Transverse colon (tissue), 4 donors: Measurements from ENCODE around the gene MAPK12. TPM values are rescaled to one million over a fixed set of nuclear protein-coding genes. Genes with fewer than 3 reads are reported as not detected.

Experiments used
- DNase-seq: peaks from one replicate; pipeline ENCODE4 v3.0.0-alpha.2; 2019
- H3K27ac ChIP-seq, 4 donors: fragments of 200-600 bp; sonication (generic); 2 replicates each; pipeline ENCODE4 v1.5.1; 2016 to 2018; ENCODE audit warnings: inconsistent platforms in 4 of 4
- H3K27me3 ChIP-seq: fragments of 200-600 bp; sonication (generic); 2 replicates; pipeline ENCODE4 v1.5.1; 2017; ENCODE audit warnings: inconsistent platforms
- H3K36me3 ChIP-seq, 4 donors: fragments of 200-600 bp; sonication (generic); 2 replicates each; pipeline ENCODE4 v1.5.1; 2017 to 2019; ENCODE audit warnings: inconsistent platforms in 4 of 4
- H3K4me1 ChIP-seq, 4 donors: fragments of 200-600 bp; sonication (generic); 2 replicates each; pipeline ENCODE4 v1.5.1; 2017 to 2020; ENCODE audit warnings: inconsistent platforms in 4 of 4
- H3K4me3 ChIP-seq, 4 donors: fragments of 200-600 bp; sonication (generic); 1 replicate in 1 of 4; 2 replicates in 3 of 4; pipeline versions ENCODE4 v1.5.1 to v1.6.1; 2017 to 2019; ENCODE audit warnings: inconsistent platforms in 4 of 4
- H3K9me3 ChIP-seq, 2 donors: fragments of 200-600 bp; sonication (generic); 2 replicates each; pipeline ENCODE4 v1.5.1; 2017 to 2019; ENCODE audit warnings: inconsistent platforms in 2 of 2
- EP300 ChIP-seq: sonication (generic); formaldehyde crosslinking; IDR thresholded peaks from one replicate; pipeline ENCODE4 v1.6.1; 2017; ENCODE audit warnings: antibody characterized with exemption, low read depth
- POLR2A ChIP-seq: fragments of 450-650 bp; IDR thresholded peaks from one replicate; pipeline ENCODE4 v1.6.1; 2016; ENCODE audit warnings: antibody characterized with exemption, mild to moderate bottlenecking, moderate library complexity
- POLR2AphosphoS5 ChIP-seq, 3 donors: sonication (generic); formaldehyde crosslinking; IDR thresholded peaks; one replicate each; pipeline ENCODE4 v1.6.1; 2016; ENCODE audit warnings: antibody characterized with exemption in 3 of 3
- WGBS, 2 donors: methylation state at CpG; one replicate each; pipeline ENCODE4 v1.1.5; 2018; ENCODE audit warnings: low coverage in 1 of 2; 5-methylcytosine and 5-hydroxymethylcytosine counted together
- in situ Hi-C, 4 donors: fragments of 200-750 bp; cut with MboI; loops; one replicate each; pipeline versions ENCODE4 v1.15.0 to v1.15.1; 2017; ENCODE audit warnings: low sequenced_read_pairs in 3 of 4, low pct_ligation_motif_present in 1 of 4, low pct_unique_long_range_greater_than_20kb in 1 of 4
- intact Hi-C: fragments of 100-400 bp; cut with DNase I; formaldehyde crosslinking; loops from one replicate; pipeline ENCODE4 v1.15.1; 2023; ENCODE audit warnings: low total_unique reads
- total RNA-seq, 4 donors: library from RNA; depleted of rRNA; stranded (reverse); fragments of >200 nt; gene quantifications; one replicate each; pipeline ENCODE4 v1.1.0, GENCODE V29; 2016
- TF ChIP-seq, protein P1 (sequence below), 5 experiments: fragments of 200-600 bp in 3 of 5; fragments of 450-650 bp in 2 of 5; sonication (generic) in 3 of 5; IDR thresholded peaks; 1 replicate in 2 of 5; 2 replicates in 3 of 5; pipeline ENCODE4 v1.5.1; 2016 to 2017; ENCODE audit warnings: antibody characterized with exemption in 5 of 5, inconsistent platforms in 3 of 5, mild to moderate bottlenecking in 2 of 5, moderate library complexity in 1 of 5

MAPK12 gene
- total RNA-seq, 4 donors from 2014 or later = 1.1 to 9.4 (median 3.3) TPM

GRCh38 chr22:50242406-50242949 lies 19.0 kb downstream of the MAPK12 start:
- H3K36me3 ChIP-seq = no peaks in the 10 kb centered on the region
- no peak overlapping the region for H3K27ac ChIP-seq
- H3K4me1 ChIP-seq = peaks cover 31 to 50% (median 43%) of the 10 kb centered on the region in 4 donors
- H3K9me3 ChIP-seq = no peaks in the 10 kb centered on the region
- no peak for DNase-seq
- WGBS, 2 donors = 56 to 57% methylated on average over 13 to 14 of the region's 14 CpGs
- no peaks in the 10 kb centered on the region for H3K27me3 ChIP-seq
- intact Hi-C loops (no loop called here), in situ Hi-C loops (no loop called here)
- TF ChIP-seq EP300 = no peak
- TF ChIP-seq, protein P1, sequence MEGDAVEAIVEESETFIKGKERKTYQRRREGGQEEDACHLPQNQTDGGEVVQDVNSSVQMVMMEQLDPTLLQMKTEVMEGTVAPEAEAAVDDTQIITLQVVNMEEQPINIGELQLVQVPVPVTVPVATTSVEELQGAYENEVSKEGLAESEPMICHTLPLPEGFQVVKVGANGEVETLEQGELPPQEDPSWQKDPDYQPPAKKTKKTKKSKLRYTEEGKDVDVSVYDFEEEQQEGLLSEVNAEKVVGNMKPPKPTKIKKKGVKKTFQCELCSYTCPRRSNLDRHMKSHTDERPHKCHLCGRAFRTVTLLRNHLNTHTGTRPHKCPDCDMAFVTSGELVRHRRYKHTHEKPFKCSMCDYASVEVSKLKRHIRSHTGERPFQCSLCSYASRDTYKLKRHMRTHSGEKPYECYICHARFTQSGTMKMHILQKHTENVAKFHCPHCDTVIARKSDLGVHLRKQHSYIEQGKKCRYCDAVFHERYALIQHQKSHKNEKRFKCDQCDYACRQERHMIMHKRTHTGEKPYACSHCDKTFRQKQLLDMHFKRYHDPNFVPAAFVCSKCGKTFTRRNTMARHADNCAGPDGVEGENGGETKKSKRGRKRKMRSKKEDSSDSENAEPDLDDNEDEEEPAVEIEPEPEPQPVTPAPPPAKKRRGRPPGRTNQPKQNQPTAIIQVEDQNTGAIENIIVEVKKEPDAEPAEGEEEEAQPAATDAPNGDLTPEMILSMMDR (IDR thresholded peaks at IDR 0.05) = no peak
- no peak for TF ChIP-seq POLR2A
- peak overlapping the region in 3 of 4 donors; percentile 66 to 92 (median 86) for H3K4me3 ChIP-seq

GRCh38 chr22:50238755-50239154 lies 22.7 kb downstream of the MAPK12 start:
- no peak overlapping the region for H3K4me3 ChIP-seq
- TF ChIP-seq EP300 = no peak
- TF ChIP-seq, protein P1 (IDR thresholded peaks at IDR 0.05) = no peak
- TF ChIP-seq POLR2A = no peak
- no peaks in the 10 kb centered on the region for H3K27me3 ChIP-seq
- H3K9me3 ChIP-seq = no peaks in the 10 kb centered on the region
- peaks cover 22 to 34% (median 29%) of the 10 kb centered on the region in 4 donors for H3K4me1 ChIP-seq
- no peak overlapping the region for H3K27ac ChIP-seq
- no peaks in the 10 kb centered on the region for H3K36me3 ChIP-seq
- 91 to 92% methylated on average over 2 to 9 of the region's 9 CpGs for WGBS, 2 donors
- DNase-seq = no peak
- in situ Hi-C loops (no loop called here), intact Hi-C loops (no loop called here)

DNA sequence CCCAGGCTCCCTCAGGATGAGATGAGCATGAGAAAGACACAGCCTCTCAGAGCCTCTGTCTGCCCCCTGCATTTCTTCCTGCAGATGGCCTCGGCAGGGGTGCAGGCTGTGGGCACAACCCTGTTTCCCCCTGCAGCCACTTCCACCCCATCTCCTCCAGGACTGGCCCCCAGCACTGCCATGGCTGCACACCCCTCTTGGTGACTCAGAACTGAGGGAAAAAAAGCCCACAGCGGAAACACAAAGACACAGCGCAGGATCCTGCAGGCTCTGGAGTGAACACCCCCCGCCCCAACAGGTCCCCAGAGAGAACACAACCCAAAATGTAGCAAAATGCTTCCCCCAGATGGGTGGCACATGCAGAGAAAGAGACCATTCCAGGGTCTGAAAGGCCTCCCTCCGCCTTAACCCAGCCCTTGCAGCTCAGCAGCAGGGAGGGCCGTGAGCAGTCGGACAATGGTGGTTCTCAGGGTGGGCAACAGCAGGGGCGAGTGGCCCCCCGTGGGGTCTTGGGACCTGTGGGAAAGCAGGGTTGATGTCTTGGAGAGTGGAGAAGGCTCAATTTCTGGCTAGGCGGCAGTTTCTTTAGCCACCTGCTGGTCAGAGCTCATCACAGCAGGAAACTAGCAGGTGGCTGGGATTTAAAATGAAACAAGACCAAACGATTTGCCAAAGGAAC lies 24.6 kb downstream of the MAPK12 start:
- no peak overlapping the region for H3K4me3 ChIP-seq
- no peak overlapping the region for H3K27ac ChIP-seq
- H3K36me3 ChIP-seq = no peaks in the 10 kb centered on the region
- intact Hi-C loops (no loop called here), in situ Hi-C loops (no loop called here)
- H3K4me1 ChIP-seq = peaks cover 8 to 15% (median 10%) of the 10 kb centered on the region in 4 donors
- DNase-seq = no peak
- TF ChIP-seq, protein P1 (IDR thresholded peaks at IDR 0.05) = peak in 4 of 5 experiments; percentile 32 to 51 (median 35)
- TF ChIP-seq POLR2A = no peak
- no peaks in the 10 kb centered on the region for H3K9me3 ChIP-seq
- H3K27me3 ChIP-seq = no peaks in the 10 kb centered on the region
- 71 to 92% methylated on average over 2 to 10 of the region's 11 CpGs for WGBS, 2 donors

GRCh38 chr22:50233223-50233622 lies 28.3 kb downstream of the MAPK12 start:
- 92% methylated on average over 18 of the region's 18 CpGs; no CpG with 5 or more reads in 1 of the 2 donors for WGBS, 2 donors
- Histone ChIP-seq H3K27ac (no peak overlapping the region), H3K27me3 (no peaks in the 10 kb centered on the region), H3K9me3 (no peaks in the 10 kb centered on the region), H3K36me3 (no peaks in the 10 kb centered on the region), H3K4me1 (no peaks in the 10 kb centered on the region), H3K4me3 (no peak overlapping the region)
- intact Hi-C loops = no loop called here
- no peak for TF ChIP-seq EP300
- no peak for TF ChIP-seq POLR2AphosphoS5 (IDR thresholded peaks at IDR 0.05)
- no peak for TF ChIP-seq POLR2A
- no peak for DNase-seq
- in situ Hi-C loops = no loop called here
